Endothelial cell of umbilical vein (primary cell): ENCODE data around the gene GREB1.

Experiments
- CTCF ChIP-seq, 2 donors: IDR thresholded peaks; 1 replicate in 1 of 2; 2 replicates in 1 of 2; pipeline ENCODE4 v1.5.1; 2011; ENCODE audit warnings: low read length in 2 of 2, mild to moderate bottlenecking in 2 of 2, moderate library complexity in 2 of 2, control low read depth in 1 of 2, inconsistent platforms in 1 of 2, low read depth in 1 of 2; ENCODE audit not compliant: insufficient read depth in 1 of 2; ENCODE audit errors: extremely low read depth in 1 of 2
- EZH2 ChIP-seq: IDR thresholded peaks from 2 replicates; pipeline ENCODE4 v1.6.1; 2012; ENCODE audit warnings: borderline replicate concordance, low read depth, mild to moderate bottlenecking, moderate library complexity, low read length, inconsistent platforms; ENCODE audit not compliant: severe bottlenecking
- FOS ChIP-seq: IDR thresholded peaks from 2 replicates; pipeline ENCODE4 v1.6.1; 2011; ENCODE audit warnings: mild to moderate bottlenecking, low read length, moderate library complexity, borderline replicate concordance; ENCODE audit not compliant: insufficient read depth
- JUN ChIP-seq: IDR thresholded peaks from 2 replicates; pipeline ENCODE4 v1.6.1; 2011; ENCODE audit warnings: borderline replicate concordance, low read depth; ENCODE audit not compliant: insufficient read length, insufficient read depth
- MYC ChIP-seq: IDR thresholded peaks from one replicate; pipeline ENCODE4 v1.6.1; 2011; ENCODE audit warnings: mild to moderate bottlenecking, low read depth, low read length
- POLR2A ChIP-seq: IDR thresholded peaks from 2 replicates; pipeline ENCODE4 v1.6.1; 2012; ENCODE audit warnings: low read depth, mild to moderate bottlenecking, control low read depth, low read length
- POLR2AphosphoS5 ChIP-seq: IDR thresholded peaks from 2 replicates; pipeline ENCODE4 v1.6.1; 2012; ENCODE audit warnings: low read depth, mild to moderate bottlenecking, control low read depth, low read length, moderate library complexity; ENCODE audit not compliant: insufficient read depth

- TF ChIP-seq POLR2A (no peak), JUN (no peak), CTCF (IDR thresholded peaks at IDR 0.05; ENCODE audit: extremely low read depth in 1 of 2, insufficient read depth in 1 of 2, low read depth in 1 of 2, low read length in 2 of 2) (no peak), POLR2AphosphoS5 (no peak), EZH2 (no peak), MYC (no peak), FOS (no peak)
These were observed 19.6 kb upstream of the GREB1 start for GRCh38 chr2:11514081-11514730.
